Activated CD4-positive, alpha-beta memory T cell treated with anti-CD3 and anti-CD28 coated beads, Interleukin-2, amount 10 ng/mL, durations not matched to agents 7 days and 5 days (primary cell): ENCODE data around the gene TENM4. TPM values are rescaled to one million over a fixed set of nuclear protein-coding genes. Genes with fewer than 3 reads are reported as not detected.

Experiments used
- CTCF ChIA-PET: fragments of 350-600 bp; sonication (Branson Sonifier 250); formaldehyde crosslinking; loops from one replicate; lab custom pipeline; 2021; ENCODE audit warnings: antibody characterized with exemption, inconsistent platforms; lab: Charles Lee
- POLR2A ChIA-PET: fragments of 350-600 bp; sonication (Branson Sonifier 250); formaldehyde crosslinking; loops from one replicate; lab custom pipeline; 2021; ENCODE audit warnings: antibody characterized with exemption; lab: Charles Lee
- DNase-seq: peaks from one replicate; pipeline ENCODE4 v3.0.0-alpha.2; 2020
- H3K27ac Mint-ChIP-seq: one replicate; pipeline ENCODE4 v1.8.0; 2021; ENCODE audit warnings: mild to moderate bottlenecking, mixed read lengths
- H3K27me3 Mint-ChIP-seq: one replicate; pipeline ENCODE4 v1.8.0; 2021; ENCODE audit warnings: mixed read lengths
- H3K36me3 Mint-ChIP-seq: one replicate; pipeline ENCODE4 v1.8.0; 2021; ENCODE audit warnings: low read depth, mixed read lengths
- H3K4me1 Mint-ChIP-seq: one replicate; pipeline ENCODE4 v1.8.0; 2021; ENCODE audit warnings: mixed read lengths
- H3K4me3 Mint-ChIP-seq: one replicate; pipeline ENCODE4 v1.8.0; 2021; ENCODE audit warnings: mild to moderate bottlenecking, mixed read lengths
- H3K9me3 Mint-ChIP-seq: one replicate; pipeline ENCODE4 v1.8.0; 2021; ENCODE audit warnings: mixed read lengths
- total RNA-seq, 2 experiments: library from RNA; stranded (reverse); gene quantifications; one replicate each; pipeline ENCODE4 v1.2.3, GENCODE V29; 2021

The TENM4 gene
- total RNA-seq, 2 experiments from 2014 or later, result not detected

- no peak overlapping the region for H3K27ac Mint-ChIP-seq
- H3K36me3 Mint-ChIP-seq, result no peaks in the 10 kb centered on the region
- no peak overlapping the region for H3K4me3 Mint-ChIP-seq
- CTCF ChIA-PET, result no interaction called here
- no peak for DNase-seq
- no peaks in the 10 kb centered on the region for H3K9me3 Mint-ChIP-seq
- H3K4me1 Mint-ChIP-seq, result no peaks in the 10 kb centered on the region
- no peaks in the 10 kb centered on the region for H3K27me3 Mint-ChIP-seq
- POLR2A ChIA-PET, result no interaction called here
Measured at GRCh38 chr11:79423736-79424135, 17.1 kb downstream of the TENM4 start.

- Mint-ChIP-seq H3K4me1 (no peaks in the 10 kb centered on the region), H3K9me3 (no peaks in the 10 kb centered on the region), H3K27ac (no peak overlapping the region), H3K36me3 (no peaks in the 10 kb centered on the region), H3K4me3 (no peak overlapping the region), H3K27me3 (no peaks in the 10 kb centered on the region)
- CTCF ChIA-PET, result no interaction called here
- no peak for DNase-seq
- POLR2A ChIA-PET, result no interaction called here
Measured at GRCh38 chr11:79422866-79423265, 18.0 kb downstream of the TENM4 start.

- Mint-ChIP-seq H3K36me3 (no peaks in the 10 kb centered on the region), H3K9me3 (no peaks in the 10 kb centered on the region), H3K4me3 (no peak overlapping the region), H3K27me3 (no peaks in the 10 kb centered on the region), H3K4me1 (no peaks in the 10 kb centered on the region), H3K27ac (no peak overlapping the region)
- ChIA-PET POLR2A (no interaction called here), CTCF (no interaction called here)
- DNase-seq, result no peak
Measured at GRCh38 chr11:79421820-79422219, 19.0 kb downstream of the TENM4 start.

- POLR2A ChIA-PET, result no interaction called here
- CTCF ChIA-PET, result no interaction called here
- Mint-ChIP-seq H3K27me3 (no peaks in the 10 kb centered on the region), H3K27ac (no peak overlapping the region), H3K9me3 (no peaks in the 10 kb centered on the region), H3K4me1 (no peaks in the 10 kb centered on the region), H3K4me3 (no peak overlapping the region), H3K36me3 (no peaks in the 10 kb centered on the region)
- DNase-seq, result no peak
Measured at GRCh38 chr11:79419120-79419519, 21.7 kb downstream of the TENM4 start.

- H3K36me3 Mint-ChIP-seq, result no peaks in the 10 kb centered on the region
- no peak overlapping the region for H3K27ac Mint-ChIP-seq
- CTCF ChIA-PET, result no interaction called here
Measured at GRCh38 chr11:79418241-79418640, 22.6 kb downstream of the TENM4 start.

GRCh38 chr11:79417069-79417920 lies 23.5 kb downstream of the TENM4 start:
- Mint-ChIP-seq H3K27me3 (no peaks in the 10 kb centered on the region), H3K4me3 (no peak overlapping the region), H3K4me1 (no peaks in the 10 kb centered on the region), H3K9me3 (no peaks in the 10 kb centered on the region), H3K27ac (no peak overlapping the region), H3K36me3 (no peaks in the 10 kb centered on the region)
- no peak for DNase-seq
- ChIA-PET CTCF (no interaction called here), POLR2A (no interaction called here)

More at GRCh38 chr11:79418241-79418640, 22.6 kb downstream of the TENM4 start:
- Mint-ChIP-seq H3K9me3 (no peaks in the 10 kb centered on the region), H3K4me1 (no peaks in the 10 kb centered on the region), H3K4me3 (no peak overlapping the region), H3K27me3 (no peaks in the 10 kb centered on the region)
- POLR2A ChIA-PET, result no interaction called here
- no peak for DNase-seq

- POLR2A ChIA-PET, result no interaction called here
- CTCF ChIA-PET, result no interaction called here
- H3K27me3 Mint-ChIP-seq, result no peaks in the 10 kb centered on the region
- no peak for DNase-seq
- H3K4me3 Mint-ChIP-seq, result no peak overlapping the region
- no peak overlapping the region for H3K27ac Mint-ChIP-seq
- H3K4me1 Mint-ChIP-seq, result no peaks in the 10 kb centered on the region
- H3K9me3 Mint-ChIP-seq, result no peaks in the 10 kb centered on the region
- no peaks in the 10 kb centered on the region for H3K36me3 Mint-ChIP-seq
Measured at GRCh38 chr11:79415912-79416311, 24.9 kb downstream of the TENM4 start.

- DNase-seq, result no peak
- H3K36me3 Mint-ChIP-seq, result no peaks in the 10 kb centered on the region
- CTCF ChIA-PET, result no interaction called here
- no peak overlapping the region for H3K4me3 Mint-ChIP-seq
- H3K9me3 Mint-ChIP-seq, result no peaks in the 10 kb centered on the region
- POLR2A ChIA-PET, result no interaction called here
- H3K4me1 Mint-ChIP-seq, result no peaks in the 10 kb centered on the region
- H3K27ac Mint-ChIP-seq, result no peak overlapping the region
- no peaks in the 10 kb centered on the region for H3K27me3 Mint-ChIP-seq
Measured at GRCh38 chr11:79415411-79415810, 25.4 kb downstream of the TENM4 start.

- Mint-ChIP-seq H3K27me3 (no peaks in the 10 kb centered on the region), H3K4me1 (no peaks in the 10 kb centered on the region), H3K27ac (no peak overlapping the region), H3K36me3 (no peaks in the 10 kb centered on the region), H3K4me3 (no peak overlapping the region), H3K9me3 (no peaks in the 10 kb centered on the region)
- ChIA-PET CTCF (no interaction called here), POLR2A (no interaction called here)
- DNase-seq, result no peak
Measured at GRCh38 chr11:79414644-79415317, 26.0 kb downstream of the TENM4 start.

GRCh38 chr11:79414041-79414440 lies 26.8 kb downstream of the TENM4 start:
- no peak overlapping the region for H3K27ac Mint-ChIP-seq
- no peaks in the 10 kb centered on the region for H3K36me3 Mint-ChIP-seq
- DNase-seq, result no peak
- H3K4me1 Mint-ChIP-seq, result no peaks in the 10 kb centered on the region
- H3K9me3 Mint-ChIP-seq, result no peaks in the 10 kb centered on the region
- POLR2A ChIA-PET, result no interaction called here
- no peak overlapping the region for H3K4me3 Mint-ChIP-seq
- H3K27me3 Mint-ChIP-seq, result no peaks in the 10 kb centered on the region
- CTCF ChIA-PET, result no interaction called here

- Mint-ChIP-seq H3K9me3 (no peaks in the 10 kb centered on the region), H3K36me3 (no peaks in the 10 kb centered on the region), H3K4me3 (no peak overlapping the region), H3K4me1 (no peaks in the 10 kb centered on the region), H3K27ac (no peak overlapping the region), H3K27me3 (no peaks in the 10 kb centered on the region)
- no peak for DNase-seq
- POLR2A ChIA-PET, result no interaction called here
- CTCF ChIA-PET, result interaction anchor here (0.9 kb wide), 1 partner anchor 13 kb away, joined by 3 read pairs; no protein-coding TSS in a partner anchor
Measured at GRCh38 chr11:79413268-79413667, 27.6 kb downstream of the TENM4 start.

GRCh38 chr11:79412761-79413160 lies 28.1 kb downstream of the TENM4 start:
- Mint-ChIP-seq H3K4me1 (no peaks in the 10 kb centered on the region), H3K36me3 (no peaks in the 10 kb centered on the region), H3K4me3 (no peak overlapping the region), H3K27ac (no peak overlapping the region), H3K9me3 (no peaks in the 10 kb centered on the region), H3K27me3 (no peaks in the 10 kb centered on the region)
- no peak for DNase-seq
- ChIA-PET POLR2A (no interaction called here), CTCF (interaction anchor here (0.9 kb wide), 1 partner anchor 12 kb away, joined by 3 read pairs; no protein-coding TSS in a partner anchor)

- no peaks in the 10 kb centered on the region for H3K27me3 Mint-ChIP-seq
- ChIA-PET CTCF (no interaction called here), POLR2A (no interaction called here)
- no peaks in the 10 kb centered on the region for H3K4me1 Mint-ChIP-seq
- H3K36me3 Mint-ChIP-seq, result no peaks in the 10 kb centered on the region
- DNase-seq, result no peak
- no peaks in the 10 kb centered on the region for H3K9me3 Mint-ChIP-seq
- no peak overlapping the region for H3K27ac Mint-ChIP-seq
- no peak overlapping the region for H3K4me3 Mint-ChIP-seq
Measured at GRCh38 chr11:79409330-79409729, 31.5 kb downstream of the TENM4 start.
